GM12878 (cell line): ENCODE data around the gene RANBP17. TPM values are rescaled to one million over a fixed set of nuclear protein-coding genes. Genes with fewer than 3 reads are reported as not detected.

Experiments
- ATAC-seq: fragments of 200-7000 bp; cut with Tn5 transposase; 3 replicates; pipeline ENCODE4 v1.9.1; 2020; ENCODE audit warnings: mild to moderate bottlenecking, moderate library complexity
- BruUV-seq: library from RNA; stranded (reverse); fragments of 400-500 nt; replicated peaks from 2 replicates; lab custom pipeline; 2021; lab: Mats Ljungman, UMichigan
- CTCF ChIA-PET: fragments of 300-600 bp; sonication (Branson Sonifier 250); formaldehyde crosslinking; extraction: SDS; loops from one replicate; lab custom pipeline; 2021; ENCODE audit warnings: inconsistent platforms; lab: Yijun Ruan, JAX
- POLR2A ChIA-PET: fragments of 350-600 bp; formaldehyde crosslinking; extraction: SDS; loops from one replicate; lab custom pipeline; 2021; ENCODE audit warnings: inconsistent platforms; lab: Charles Lee
- RAD21 ChIA-PET: fragments of 300-600 bp; sonication (Branson Sonifier 250); formaldehyde crosslinking; loops from one replicate; lab custom pipeline; 2023; ENCODE audit warnings: antibody characterized with exemption; ENCODE audit not compliant: unreplicated experiment; lab: Charles Lee
- SMC1A ChIA-PET: fragments of 300-600 bp; sonication (Branson Sonifier 250); formaldehyde crosslinking; loops from one replicate; lab custom pipeline; 2023; ENCODE audit not compliant: unreplicated experiment, uncharacterized antibody; lab: Charles Lee
- DNase-seq: peaks from one replicate; pipeline ENCODE4 v3.0.0-alpha.2; 2011; ENCODE audit warnings: low read depth, low spot score
- FAIRE-seq: peaks from 3 replicates; lab custom pipeline; 2011; peaks lifted over from hg19 to GRCh38; lab: Jason Lieb, UNC
- H2AFZ ChIP-seq: 2 replicates; pipeline ENCODE4 v1.6.0; 2011; ENCODE audit warnings: low read depth, low read length, control low read depth; ENCODE audit not compliant: control insufficient read depth
- H3K27ac ChIP-seq: 2 replicates; pipeline ENCODE4 v1.5.1; 2011; ENCODE audit warnings: control low read depth; ENCODE audit not compliant: control insufficient read depth, insufficient read depth
- H3K27me3 ChIP-seq, 2 experiments: replicated peaks in 1 of 2; 2 replicates each; pipeline versions ENCODE4 v1.6.0 to v1.6.1; 2011; ENCODE audit warnings: low read length in 1 of 2; ENCODE audit not compliant: control insufficient read depth in 2 of 2, insufficient read depth in 2 of 2
- H3K36me3 ChIP-seq, 2 experiments: 2 replicates each; pipeline ENCODE4 v1.5.1; 2011; ENCODE audit warnings: low read length in 1 of 2; ENCODE audit not compliant: control insufficient read depth in 2 of 2, insufficient read depth in 2 of 2
- H3K4me1 ChIP-seq: 2 replicates; pipeline ENCODE4 v1.6.1; 2011; ENCODE audit warnings: mild to moderate bottlenecking, low read length, moderate library complexity, mixed read lengths; ENCODE audit not compliant: control insufficient read depth, insufficient read depth
- H3K4me2 ChIP-seq: 2 replicates; pipeline ENCODE4 v1.6.0; 2011; ENCODE audit warnings: control low read depth; ENCODE audit not compliant: control insufficient read depth, insufficient read depth
- H3K4me3 ChIP-seq: fragments of 200-600 bp; sonication (generic); 2 replicates; pipeline ENCODE4 v1.5.1; 2016
- H3K79me2 ChIP-seq: 2 replicates; pipeline ENCODE4 v1.6.0; 2011; ENCODE audit warnings: low read length; ENCODE audit not compliant: control insufficient read depth, insufficient read depth
- H3K9ac ChIP-seq: 2 replicates; pipeline ENCODE4 v1.8.0; 2011; ENCODE audit warnings: low read length, control low read depth, mixed read lengths; ENCODE audit not compliant: control insufficient read depth, insufficient read depth
- H3K9me3 ChIP-seq: replicated peaks from 3 replicates; pipeline ENCODE4 v1.5.1; 2011; ENCODE audit warnings: mild to moderate bottlenecking, low read length; ENCODE audit not compliant: control insufficient read depth, insufficient read depth
- H4K20me1 ChIP-seq: 2 replicates; pipeline ENCODE4 v1.6.0; 2011; ENCODE audit not compliant: control insufficient read depth, insufficient read depth
- BHLHE40 ChIP-seq, 2 experiments: fragments of 450-650 bp in 1 of 2; IDR thresholded peaks; 2 replicates each; pipeline ENCODE4 v1.6.1; 2011 to 2017; ENCODE audit warnings: low read depth in 2 of 2, borderline replicate concordance in 1 of 2, improper control_type of control experiment in 1 of 2, low read length in 1 of 2, mild to moderate bottlenecking in 1 of 2
- EZH2 ChIP-seq: IDR thresholded peaks from 2 replicates; pipeline ENCODE4 v1.6.1; 2012; ENCODE audit warnings: low read depth, mild to moderate bottlenecking, control low read depth, inconsistent platforms, low read length, borderline replicate concordance; ENCODE audit not compliant: control insufficient read depth
- FOXK2 ChIP-seq: fragments of 450-650 bp; IDR thresholded peaks from 2 replicates; pipeline ENCODE4 v1.6.1; 2017; ENCODE audit warnings: mild to moderate bottlenecking, moderate library complexity
- IRF4 ChIP-seq: IDR thresholded peaks from 2 replicates; pipeline ENCODE4 v1.6.1; 2011; ENCODE audit warnings: low read depth, low read length
- JUNB ChIP-seq: IDR thresholded peaks from 2 replicates; pipeline ENCODE4 v1.6.1; 2016; ENCODE audit warnings: antibody characterized with exemption, mild to moderate bottlenecking
- MTA3 ChIP-seq: IDR thresholded peaks from 2 replicates; pipeline ENCODE4 v1.6.1; 2012; ENCODE audit warnings: low read length, inconsistent platforms, borderline replicate concordance
- TARDBP ChIP-seq: IDR thresholded peaks from 2 replicates; pipeline ENCODE4 v1.6.1; 2016; ENCODE audit warnings: borderline replicate concordance
- TBL1XR1 ChIP-seq: IDR thresholded peaks from 2 replicates; pipeline ENCODE4 v1.6.1; 2012; ENCODE audit warnings: low read depth, low read length, improper control_type of control experiment
- TCF12 ChIP-seq: IDR thresholded peaks from 2 replicates; pipeline ENCODE4 v1.6.1; 2011; ENCODE audit warnings: low read depth, mild to moderate bottlenecking, low read length
- ZSCAN29 ChIP-seq: fragments of 450-650 bp; IDR thresholded peaks from 2 replicates; pipeline ENCODE4 v1.6.1; 2017; ENCODE audit warnings: mild to moderate bottlenecking, moderate library complexity
- ZZZ3 ChIP-seq: IDR thresholded peaks from 2 replicates; pipeline ENCODE4 v1.6.1; 2011; ENCODE audit warnings: low read depth; ENCODE audit not compliant: control insufficient read depth, insufficient read length
- WGBS: methylation state at CpG from one replicate; pipeline ENCODE4 v1.1.6; 2016; ENCODE audit warnings: low lambda C conversion rate; ENCODE audit not compliant: insufficient replicate concordance, insufficient coverage; ENCODE audit errors: missing lambda C conversion rate; 5-methylcytosine and 5-hydroxymethylcytosine counted together
- in situ Hi-C: fragments of 300-500 bp; cut with MboI; formaldehyde crosslinking; loops from 9 replicates; pipeline ENCODE4 v1.14.3; 2018; ENCODE audit warnings: mixed read lengths
- intact Hi-C: fragments of 100-400 bp; cut with micrococcal nuclease; formaldehyde crosslinking; loops from one replicate; pipeline ENCODE4 v1.14.2; 2022; ENCODE audit not compliant: unreplicated experiment
- polyA plus RNA-seq, 11 experiments: library from polyadenylated mRNA; depleted of rRNA in 4 of 11; unstranded in 6 of 11; stranded (reverse) in 5 of 11; fragments of >200 nt; fragmentation: Nextera tagmentation in 4 of 11; fragmentation: Illumina TruSeq in 1 of 11; extraction: Ambion mirVana in 4 of 11; extraction: Trizol in 1 of 11; gene quantifications; 1 replicate in 1 of 11; 2 replicates in 10 of 11; pipeline versions ENCODE4 v1.2.1 to v1.2.3, GENCODE V29; 2011 to 2016; ENCODE audit warnings: inconsistent platforms in 2 of 11, missing spikeins in 2 of 11, low read depth in 1 of 11
- total RNA-seq, 4 experiments: library from RNA; depleted of rRNA in 3 of 4; stranded (reverse); fragments of >200 nt in 3 of 4; fragmentation: Illumina TruSeq in 1 of 4; extraction: Trizol in 1 of 4; gene quantifications; 2 replicates each; pipeline versions ENCODE4 v1.2.1 to v1.2.3, GENCODE V29; 2013 to 2021
- TF ChIP-seq, protein P1 (sequence below): fragments of 450-650 bp; IDR thresholded peaks from 2 replicates; pipeline ENCODE4 v1.6.1; 2017; ENCODE audit warnings: borderline replicate concordance
- TF ChIP-seq, protein P2 (sequence below): fragments of 450-650 bp; IDR thresholded peaks from 2 replicates; pipeline ENCODE4 v1.6.1; 2017; ENCODE audit warnings: mild to moderate bottlenecking, low read depth, inconsistent platforms; ENCODE audit not compliant: poor library complexity, severe bottlenecking
- TF ChIP-seq, protein P3 (sequence below): IDR thresholded peaks from 2 replicates; pipeline ENCODE4 v1.6.1; 2012; ENCODE audit warnings: mild to moderate bottlenecking, low read depth, low read length

Gene RANBP17
- total and polyA plus RNA-seq, 10 of the 15 experiments (the other 5 are each of a cell fraction or from before 2014, with no cell fraction given): 0.10 TPM; not detected in 9

GRCh38 chr5:170860818-170861666, 776 bp upstream of the RANBP17 start (continued):
- TF ChIP-seq EZH2 (no peak), JUNB (no peak)

- no peaks in the 10 kb centered on the region for H3K79me2 ChIP-seq
- peaks cover 3% of the 10 kb centered on the region; the same call in 2 of the 3 replicates for H3K9me3 ChIP-seq
- H3K36me3 ChIP-seq: no peaks in the 10 kb centered on the region
- FAIRE-seq (no peak), DNase-seq (no peak), ATAC-seq (no peak)
- no peaks in the 10 kb centered on the region; a peak in 1 of 4 replicates for H3K27me3 ChIP-seq
- no peak overlapping the region for H2AFZ ChIP-seq
- intact Hi-C loops (no loop called here), in situ Hi-C loops (no loop called here)
- H3K9ac ChIP-seq: no peak overlapping the region
- H3K4me3 ChIP-seq: no peak overlapping the region
- ChIA-PET POLR2A (no interaction called here), CTCF (no interaction called here), SMC1A (no interaction called here), RAD21 (no interaction called here)
- H3K4me2 ChIP-seq: no peak overlapping the region
- H3K4me1 ChIP-seq: no peaks in the 10 kb centered on the region
- no peak overlapping the region for H3K27ac ChIP-seq
- 80% methylated on average over 7 of the region's 26 CpGs for WGBS
- BruUV-seq: no TSS peak
- H4K20me1 ChIP-seq: no peaks in the 10 kb centered on the region
- TF ChIP-seq, protein P1, sequence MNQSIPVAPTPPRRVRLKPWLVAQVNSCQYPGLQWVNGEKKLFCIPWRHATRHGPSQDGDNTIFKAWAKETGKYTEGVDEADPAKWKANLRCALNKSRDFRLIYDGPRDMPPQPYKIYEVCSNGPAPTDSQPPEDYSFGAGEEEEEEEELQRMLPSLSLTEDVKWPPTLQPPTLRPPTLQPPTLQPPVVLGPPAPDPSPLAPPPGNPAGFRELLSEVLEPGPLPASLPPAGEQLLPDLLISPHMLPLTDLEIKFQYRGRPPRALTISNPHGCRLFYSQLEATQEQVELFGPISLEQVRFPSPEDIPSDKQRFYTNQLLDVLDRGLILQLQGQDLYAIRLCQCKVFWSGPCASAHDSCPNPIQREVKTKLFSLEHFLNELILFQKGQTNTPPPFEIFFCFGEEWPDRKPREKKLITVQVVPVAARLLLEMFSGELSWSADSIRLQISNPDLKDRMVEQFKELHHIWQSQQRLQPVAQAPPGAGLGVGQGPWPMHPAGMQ: no peak
- TF ChIP-seq, protein P2, sequence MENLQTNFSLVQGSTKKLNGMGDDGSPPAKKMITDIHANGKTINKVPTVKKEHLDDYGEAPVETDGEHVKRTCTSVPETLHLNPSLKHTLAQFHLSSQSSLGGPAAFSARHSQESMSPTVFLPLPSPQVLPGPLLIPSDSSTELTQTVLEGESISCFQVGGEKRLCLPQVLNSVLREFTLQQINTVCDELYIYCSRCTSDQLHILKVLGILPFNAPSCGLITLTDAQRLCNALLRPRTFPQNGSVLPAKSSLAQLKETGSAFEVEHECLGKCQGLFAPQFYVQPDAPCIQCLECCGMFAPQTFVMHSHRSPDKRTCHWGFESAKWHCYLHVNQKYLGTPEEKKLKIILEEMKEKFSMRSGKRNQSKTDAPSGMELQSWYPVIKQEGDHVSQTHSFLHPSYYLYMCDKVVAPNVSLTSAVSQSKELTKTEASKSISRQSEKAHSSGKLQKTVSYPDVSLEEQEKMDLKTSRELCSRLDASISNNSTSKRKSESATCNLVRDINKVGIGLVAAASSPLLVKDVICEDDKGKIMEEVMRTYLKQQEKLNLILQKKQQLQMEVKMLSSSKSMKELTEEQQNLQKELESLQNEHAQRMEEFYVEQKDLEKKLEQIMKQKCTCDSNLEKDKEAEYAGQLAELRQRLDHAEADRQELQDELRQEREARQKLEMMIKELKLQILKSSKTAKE: no peak
- TF ChIP-seq MTA3: no peak
- TF ChIP-seq ZSCAN29: no peak
- no peak for TF ChIP-seq ZZZ3
- no peak for TF ChIP-seq TARDBP
- TF ChIP-seq TBL1XR1: no peak
- TF ChIP-seq TCF12: no peak
- no peak for TF ChIP-seq IRF4
- TF ChIP-seq, protein P3, sequence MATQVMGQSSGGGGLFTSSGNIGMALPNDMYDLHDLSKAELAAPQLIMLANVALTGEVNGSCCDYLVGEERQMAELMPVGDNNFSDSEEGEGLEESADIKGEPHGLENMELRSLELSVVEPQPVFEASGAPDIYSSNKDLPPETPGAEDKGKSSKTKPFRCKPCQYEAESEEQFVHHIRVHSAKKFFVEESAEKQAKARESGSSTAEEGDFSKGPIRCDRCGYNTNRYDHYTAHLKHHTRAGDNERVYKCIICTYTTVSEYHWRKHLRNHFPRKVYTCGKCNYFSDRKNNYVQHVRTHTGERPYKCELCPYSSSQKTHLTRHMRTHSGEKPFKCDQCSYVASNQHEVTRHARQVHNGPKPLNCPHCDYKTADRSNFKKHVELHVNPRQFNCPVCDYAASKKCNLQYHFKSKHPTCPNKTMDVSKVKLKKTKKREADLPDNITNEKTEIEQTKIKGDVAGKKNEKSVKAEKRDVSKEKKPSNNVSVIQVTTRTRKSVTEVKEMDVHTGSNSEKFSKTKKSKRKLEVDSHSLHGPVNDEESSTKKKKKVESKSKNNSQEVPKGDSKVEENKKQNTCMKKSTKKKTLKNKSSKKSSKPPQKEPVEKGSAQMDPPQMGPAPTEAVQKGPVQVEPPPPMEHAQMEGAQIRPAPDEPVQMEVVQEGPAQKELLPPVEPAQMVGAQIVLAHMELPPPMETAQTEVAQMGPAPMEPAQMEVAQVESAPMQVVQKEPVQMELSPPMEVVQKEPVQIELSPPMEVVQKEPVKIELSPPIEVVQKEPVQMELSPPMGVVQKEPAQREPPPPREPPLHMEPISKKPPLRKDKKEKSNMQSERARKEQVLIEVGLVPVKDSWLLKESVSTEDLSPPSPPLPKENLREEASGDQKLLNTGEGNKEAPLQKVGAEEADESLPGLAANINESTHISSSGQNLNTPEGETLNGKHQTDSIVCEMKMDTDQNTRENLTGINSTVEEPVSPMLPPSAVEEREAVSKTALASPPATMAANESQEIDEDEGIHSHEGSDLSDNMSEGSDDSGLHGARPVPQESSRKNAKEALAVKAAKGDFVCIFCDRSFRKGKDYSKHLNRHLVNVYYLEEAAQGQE: no peak
- TF ChIP-seq FOXK2: no peak
- no peak for TF ChIP-seq BHLHE40 (IDR thresholded peaks at IDR 0.05; ENCODE audit: borderline replicate concordance in 1 of 2, low read depth in 2 of 2, low read length in 1 of 2)
Observed at GRCh38 chr5:170861667-170861916, 226 bp upstream of the RANBP17 start.
